Common myeloid progenitor, CD34-positive (primary cell): ENCODE measurements around the gene RCL1.

Experiments
- CTCF ChIA-PET: fragments of 350-600 bp; sonication (Branson Sonifier 250); formaldehyde crosslinking; loops from one replicate; lab custom pipeline; 2021; ENCODE audit warnings: antibody characterized with exemption; lab: Charles Lee
- POLR2A ChIA-PET: fragments of 350-600 bp; sonication (Branson Sonifier 250); formaldehyde crosslinking; loops from one replicate; lab custom pipeline; 2021; ENCODE audit warnings: antibody characterized with exemption; lab: Charles Lee
- DNase-seq, 3 donors: peaks; one replicate each; pipeline versions ENCODE4 v3.0.0 to v3.0.0-alpha.2; 2013
- H3K27ac ChIP-seq, 2 experiments: 1 replicate in 1 of 2; 2 replicates in 1 of 2; pipeline ENCODE4 v1.7.0; 2013; ENCODE audit warnings: inconsistent platforms in 2 of 2, low read length in 2 of 2, mild to moderate bottlenecking in 2 of 2, low read depth in 1 of 2, moderate library complexity in 1 of 2; ENCODE audit not compliant: severe bottlenecking in 2 of 2, insufficient read depth in 1 of 2, poor library complexity in 1 of 2
- H3K27me3 ChIP-seq, 5 experiments: replicated peaks in 2 of 5; 1 replicate in 3 of 5; 2 replicates in 2 of 5; pipeline versions ENCODE4 v1.6.1 to v1.7.0; 2013; ENCODE audit warnings: low read length in 4 of 5, mild to moderate bottlenecking in 2 of 5, moderate library complexity in 2 of 5, inconsistent platforms in 1 of 5; ENCODE audit not compliant: insufficient read depth in 5 of 5, control insufficient read depth in 4 of 5
- H3K36me3 ChIP-seq, 4 experiments: 1 replicate in 2 of 4; 2 replicates in 2 of 4; pipeline versions ENCODE4 v1.6.1 to v1.7.0; 2013; ENCODE audit warnings: low read length in 3 of 4, control low read depth in 1 of 4, mild to moderate bottlenecking in 1 of 4; ENCODE audit not compliant: control insufficient read depth in 4 of 4, insufficient read depth in 4 of 4
- H3K4me1 ChIP-seq, 4 experiments: 1 replicate in 3 of 4; 2 replicates in 1 of 4; pipeline versions ENCODE4 v1.6.1 to v1.7.1; 2013; ENCODE audit warnings: low read length in 3 of 4, mild to moderate bottlenecking in 3 of 4, control low read depth in 1 of 4, inconsistent platforms in 1 of 4, moderate library complexity in 1 of 4; ENCODE audit not compliant: control insufficient read depth in 4 of 4, insufficient read depth in 4 of 4; ENCODE audit errors: control extremely low read depth in 1 of 4
- H3K4me3 ChIP-seq, 7 experiments: 1 replicate in 4 of 7; 2 replicates in 3 of 7; pipeline versions ENCODE4 v1.5.1 to v1.7.0; 2013; ENCODE audit warnings: mild to moderate bottlenecking in 7 of 7, low read length in 6 of 7, moderate library complexity in 6 of 7, inconsistent platforms in 2 of 7, low read depth in 2 of 7, control low read depth in 1 of 7; ENCODE audit not compliant: insufficient read depth in 4 of 7, control insufficient read depth in 1 of 7; ENCODE audit errors: extremely low read depth in 1 of 7
- H3K9me3 ChIP-seq, 5 experiments: 1 replicate in 4 of 5; 2 replicates in 1 of 5; pipeline versions ENCODE4 v1.6.1 to v1.7.1; 2013; ENCODE audit warnings: low read length in 4 of 5, mild to moderate bottlenecking in 2 of 5, inconsistent platforms in 1 of 5, low read depth in 1 of 5, moderate library complexity in 1 of 5; ENCODE audit not compliant: control insufficient read depth in 4 of 5, insufficient read depth in 2 of 5; ENCODE audit errors: control extremely low read depth in 1 of 5
- WGBS: methylation state at CpG from one replicate; pipeline ENCODE4 v1.1.5; 2013; ENCODE audit not compliant: insufficient coverage; 5-methylcytosine and 5-hydroxymethylcytosine counted together

Gene RCL1

GRCh38 chr9:4831119-4831518, 38.4 kb downstream of the RCL1 start:
- H3K36me3 ChIP-seq = peaks cover 6 to 64% (median 27%) of the 10 kb centered on the region in 4 experiments
- no peak for DNase-seq
- no peak overlapping the region for H3K27ac ChIP-seq
- 98% methylated on average over 4 of the region's 5 CpGs for WGBS
- no peak overlapping the region for H3K4me3 ChIP-seq
- ChIA-PET POLR2A (no interaction called here), CTCF (interaction anchor here (1.9 kb wide), 1 partner anchor 9 kb away, joined by 5 read pairs; no protein-coding TSS in a partner anchor)
- H3K4me1 ChIP-seq = no peaks in the 10 kb centered on the region
- H3K27me3 ChIP-seq = no peaks in the 10 kb centered on the region
- H3K9me3 ChIP-seq = no peaks in the 10 kb centered on the region

- no peak overlapping the region for H3K4me3 ChIP-seq
- ChIA-PET POLR2A (no interaction called here), CTCF (interaction anchor here (0.7 to 1.9 kb wide), 2 partner anchors 10 to 69 kb away, joined by 3 to 5 read pairs; no protein-coding TSS in a partner anchor)
- no peak for DNase-seq
- no peak overlapping the region for H3K27ac ChIP-seq
- 100% methylated on average over 1 of the region's 3 CpGs for WGBS
- H3K4me1 ChIP-seq = no peaks in the 10 kb centered on the region
- H3K36me3 ChIP-seq = peaks cover 4 to 59% (median 26%) of the 10 kb centered on the region in 4 experiments
- no peaks in the 10 kb centered on the region for H3K27me3 ChIP-seq
- H3K9me3 ChIP-seq = no peaks in the 10 kb centered on the region
These were observed 39.2 kb downstream of the RCL1 start for GRCh38 chr9:4831944-4832343.

- no peak overlapping the region for H3K27ac ChIP-seq
- no peak for DNase-seq
- H3K4me1 ChIP-seq = no peaks in the 10 kb centered on the region
- POLR2A ChIA-PET = no interaction called here
- no peak overlapping the region for H3K4me3 ChIP-seq
- H3K36me3 ChIP-seq = peaks cover 4 to 67% (median 28%) of the 10 kb centered on the region in 4 experiments
- H3K9me3 ChIP-seq = no peaks in the 10 kb centered on the region
- WGBS = no CpG with 5 or more reads among the region's 7 CpGs
- CTCF ChIA-PET = no interaction called here
- no peaks in the 10 kb centered on the region for H3K27me3 ChIP-seq
These were observed 40.2 kb downstream of the RCL1 start for GRCh38 chr9:4832786-4833579.

DNA sequence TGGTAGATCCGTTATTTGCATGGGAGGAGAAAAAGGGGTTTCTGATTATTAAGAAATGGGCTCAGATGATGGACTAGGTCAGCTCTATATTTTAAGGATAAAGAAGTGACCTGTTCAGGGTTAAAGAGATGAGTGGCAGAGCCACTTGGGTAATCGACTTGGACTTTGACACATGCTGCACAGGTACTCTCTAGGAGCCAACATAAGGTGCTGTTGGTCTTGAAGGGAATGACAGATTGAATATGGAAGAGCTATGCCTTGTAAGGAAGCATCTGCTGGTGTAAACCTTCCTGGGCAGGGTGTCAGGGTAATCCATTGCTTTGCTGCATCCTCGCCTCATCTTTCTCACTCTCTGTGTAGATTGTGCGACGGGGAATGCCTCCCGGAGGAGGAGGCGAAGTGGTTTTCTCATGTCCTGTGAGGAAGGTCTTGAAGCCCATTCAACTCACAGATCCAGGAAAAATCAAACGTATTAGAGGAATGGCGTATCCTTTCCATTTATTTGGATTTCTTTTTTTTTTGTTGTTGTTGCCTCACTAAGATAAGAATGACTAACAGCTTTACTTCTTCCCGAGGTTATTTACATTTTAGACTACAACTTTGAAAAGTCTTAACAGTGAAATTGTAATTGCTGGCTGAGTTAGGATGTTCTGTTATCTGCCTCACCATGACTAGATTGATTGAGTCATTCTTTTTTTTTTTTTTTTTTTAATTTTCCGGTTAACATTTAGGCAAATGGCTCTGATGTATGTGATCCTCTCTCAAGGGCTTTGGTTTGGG, 41.2 kb downstream of the RCL1 start:
- Histone ChIP-seq H3K27me3 (no peaks in the 10 kb centered on the region), H3K4me3 (no peak overlapping the region), H3K36me3 (peaks cover 4 to 63% (median 28%) of the 10 kb centered on the region in 4 experiments), H3K4me1 (no peaks in the 10 kb centered on the region), H3K27ac (no peak overlapping the region), H3K9me3 (no peaks in the 10 kb centered on the region)
- POLR2A ChIA-PET = interaction anchor here (0.7 kb wide), 1 partner anchor 1657 kb away, joined by 3 read pairs; no protein-coding TSS in a partner anchor
- DNase-seq = no peak
- WGBS = 96% methylated on average over 8 of the region's 11 CpGs
- CTCF ChIA-PET = interaction anchor here (0.6 kb wide), 1 partner anchor 34 kb away, joined by 3 read pairs; no protein-coding TSS in a partner anchor

DNA sequence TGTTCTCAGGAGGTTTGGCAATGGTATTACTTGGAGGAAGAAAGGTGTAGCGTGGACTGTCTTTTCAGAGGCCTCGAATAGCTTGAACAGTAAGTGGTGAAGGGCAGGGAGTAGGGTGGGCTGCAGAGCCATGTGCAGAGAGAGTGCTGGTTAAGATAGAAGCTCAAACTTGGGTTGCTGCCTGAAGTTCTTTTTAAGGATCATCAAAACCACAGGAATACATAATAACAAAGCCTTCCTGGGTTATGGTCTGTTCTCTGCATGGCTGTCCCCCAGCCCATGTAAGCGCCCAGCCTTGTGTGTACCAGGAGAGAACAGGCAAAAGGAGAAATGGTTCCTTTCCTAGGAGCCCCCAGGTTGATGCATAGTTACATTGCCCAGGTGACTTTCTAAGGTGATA, 43.9 kb downstream of the RCL1 start:
- ChIA-PET POLR2A (no interaction called here), CTCF (interaction anchor here (1.2 kb wide), 1 partner anchor 69 kb away, joined by 3 read pairs; no protein-coding TSS in a partner anchor)
- DNase-seq = no peak
- H3K4me3 ChIP-seq = no peak overlapping the region
- H3K36me3 ChIP-seq = peaks cover 8 to 64% (median 31%) of the 10 kb centered on the region in 4 experiments
- H3K27me3 ChIP-seq = no peaks in the 10 kb centered on the region
- 94% methylated on average over 3 of the region's 3 CpGs for WGBS
- H3K4me1 ChIP-seq = no peaks in the 10 kb centered on the region
- H3K9me3 ChIP-seq = no peaks in the 10 kb centered on the region
- no peak overlapping the region for H3K27ac ChIP-seq

DNA sequence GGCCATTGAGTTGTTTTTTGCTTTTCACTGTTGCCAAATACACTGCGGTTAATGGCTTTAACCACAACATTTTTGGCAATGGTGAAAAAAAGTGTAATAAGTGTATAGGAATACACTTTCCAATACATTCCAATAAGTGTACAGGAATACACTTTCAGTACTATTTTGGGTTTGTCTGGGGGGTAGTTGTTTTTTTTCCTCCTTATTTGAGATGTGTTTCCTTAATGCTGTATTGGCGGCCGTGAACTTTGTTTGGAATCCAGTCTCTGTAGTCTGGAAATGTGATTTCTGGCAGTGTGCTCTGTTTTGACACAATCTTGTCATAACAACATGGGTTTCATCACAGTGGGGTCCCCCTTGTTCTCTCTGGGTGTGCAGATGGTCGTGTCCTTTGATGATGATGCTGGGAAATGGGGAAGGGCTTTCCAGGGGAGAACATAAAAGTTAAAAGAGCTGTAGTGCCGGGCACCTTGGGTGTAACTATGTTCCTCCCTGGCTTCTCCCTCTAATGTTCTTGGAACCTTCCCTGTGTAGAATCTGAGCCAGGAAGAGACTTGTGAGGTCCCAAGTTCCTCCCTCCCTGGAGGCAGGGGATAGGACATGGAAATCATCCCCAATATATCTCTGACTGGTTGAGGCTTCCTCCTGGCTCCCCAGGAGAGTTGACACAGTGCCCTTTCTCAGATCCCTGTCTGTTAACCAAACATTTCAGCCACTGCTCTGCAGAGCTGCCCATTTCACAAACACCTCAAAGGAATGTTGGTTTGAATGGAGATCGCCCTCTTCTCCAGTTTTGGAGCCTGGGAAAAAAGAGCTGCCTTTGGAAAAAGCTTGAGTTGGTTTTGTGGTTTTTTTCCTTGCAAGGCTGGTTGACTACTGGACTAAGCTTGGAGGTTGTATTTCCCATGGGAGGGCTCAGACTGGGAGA, 44.8 kb downstream of the RCL1 start:
- no peaks in the 10 kb centered on the region for H3K9me3 ChIP-seq
- DNase-seq = no peak
- POLR2A ChIA-PET = no interaction called here
- 100% methylated on average over 1 of the region's 6 CpGs for WGBS
- H3K36me3 ChIP-seq = peaks cover 8 to 61% (median 31%) of the 10 kb centered on the region in 4 experiments
- no peak overlapping the region for H3K4me3 ChIP-seq
- no peaks in the 10 kb centered on the region for H3K4me1 ChIP-seq
- no peak overlapping the region for H3K27ac ChIP-seq
- CTCF ChIA-PET = interaction anchor here (0.7 to 1.5 kb wide), 4 partner anchors 13 to 75 kb away, joined by 3 to 4 read pairs (median 4); no protein-coding TSS in a partner anchor
- H3K27me3 ChIP-seq = no peaks in the 10 kb centered on the region
